NCI-H69 (cell line): Measurements from ENCODE around the gene SLC25A36.
A peak's percentile ranks its signal among the peaks of the same experiment; 100 is the strongest.
"Not testable (repeated sequence)": the region's sequence is repeated elsewhere in the genome, so short reads cannot be mapped to it uniquely, and the experiment has no call there.

ENCODE experiments used
- DNase-seq: peaks from one replicate; lab custom pipeline; 2025; lab: John Stamatoyannopoulos, UW

SLC25A36 gene

DNA sequence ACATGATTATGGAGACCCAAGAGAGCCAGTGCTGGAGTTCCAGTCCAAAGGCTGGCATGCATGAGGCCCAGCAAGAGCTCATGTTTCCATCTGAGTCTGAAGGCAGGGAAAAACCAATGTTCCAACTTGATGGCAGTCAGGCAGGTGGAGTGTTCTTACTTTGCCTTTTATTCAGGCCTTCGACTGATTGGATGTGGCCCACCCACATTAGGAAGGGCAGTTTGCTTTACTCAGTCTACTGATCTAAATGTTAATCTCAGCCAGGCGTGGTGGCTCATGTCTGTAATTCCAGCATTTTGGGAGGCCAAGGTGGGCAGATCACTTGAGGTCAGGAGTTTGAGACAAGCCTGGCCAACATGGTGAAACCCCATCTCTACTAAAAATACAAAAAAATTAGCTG is 53.2 kb downstream of the SLC25A36 start:
- not testable (repeated sequence) for DNase-seq

DNA sequence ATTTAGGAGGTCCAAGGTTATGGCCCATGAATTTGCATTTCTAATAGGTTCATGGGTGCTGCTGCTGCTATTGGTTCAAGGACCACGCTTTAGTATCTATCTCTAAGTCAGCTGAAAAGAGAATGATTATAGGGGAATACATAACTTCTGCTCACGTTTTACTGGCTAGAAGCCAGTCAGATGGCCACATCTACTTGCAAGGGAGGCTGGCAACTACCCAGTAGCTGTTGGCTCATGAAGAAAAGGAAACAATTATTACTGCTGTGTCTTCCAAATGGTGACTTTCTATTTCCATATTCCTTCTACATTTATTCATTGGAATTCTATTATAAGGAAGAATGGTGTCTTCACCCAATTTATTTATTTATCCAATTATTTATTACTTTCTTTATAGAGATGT is 54.2 kb downstream of the SLC25A36 start:
- DNase-seq: peak; percentile 5

DNA sequence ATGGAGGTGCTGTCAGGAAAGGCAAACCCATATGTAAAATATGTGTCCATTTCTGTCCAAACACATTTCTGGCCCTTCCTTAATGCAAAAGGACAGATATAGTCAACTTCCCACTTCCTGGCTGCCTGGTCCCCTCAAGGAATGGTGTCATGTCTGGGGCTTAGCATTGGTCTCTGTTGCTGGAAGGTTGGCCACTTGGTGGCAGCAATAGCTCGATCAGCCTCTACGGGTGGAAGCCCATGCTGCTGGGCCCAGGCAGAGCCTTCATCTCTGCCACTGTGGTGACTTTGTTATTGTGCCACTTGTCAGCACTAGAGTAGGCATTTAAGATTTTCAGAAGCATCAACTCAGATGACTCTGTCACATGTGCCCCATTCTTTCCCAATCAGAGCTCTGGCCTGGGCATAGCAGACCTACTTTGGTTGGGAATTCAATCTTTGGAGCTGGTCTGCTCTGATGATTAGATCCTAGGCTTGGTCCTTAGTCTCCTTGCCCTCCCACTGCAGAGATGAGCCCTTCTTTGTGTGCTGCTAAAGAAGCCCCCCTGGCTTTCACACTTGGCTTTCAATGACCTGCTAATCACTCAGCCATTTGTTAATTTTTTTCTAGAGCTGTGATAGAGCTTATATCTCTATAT is 58.5 kb downstream of the SLC25A36 start:
- peak; percentile 66 for DNase-seq

DNA sequence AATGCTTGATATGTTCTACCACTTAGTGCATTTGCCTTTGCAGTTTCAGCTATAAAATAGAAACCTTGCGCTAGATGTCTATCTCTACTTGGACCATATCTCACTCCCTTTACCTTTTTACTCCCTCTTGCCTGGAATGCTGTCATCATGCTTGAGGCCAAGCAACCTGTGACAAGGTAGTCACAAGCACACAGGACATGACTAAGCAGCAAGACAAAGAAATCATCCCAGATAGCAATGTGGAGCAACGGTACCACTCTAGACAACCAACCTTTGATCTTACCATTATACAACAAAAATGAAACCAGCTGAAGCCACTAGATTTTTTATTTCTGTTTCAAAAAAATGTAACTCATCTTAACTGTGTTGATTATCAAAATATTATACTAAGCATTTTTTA is 59.0 kb downstream of the SLC25A36 start:
- DNase-seq: no peak

DNA sequence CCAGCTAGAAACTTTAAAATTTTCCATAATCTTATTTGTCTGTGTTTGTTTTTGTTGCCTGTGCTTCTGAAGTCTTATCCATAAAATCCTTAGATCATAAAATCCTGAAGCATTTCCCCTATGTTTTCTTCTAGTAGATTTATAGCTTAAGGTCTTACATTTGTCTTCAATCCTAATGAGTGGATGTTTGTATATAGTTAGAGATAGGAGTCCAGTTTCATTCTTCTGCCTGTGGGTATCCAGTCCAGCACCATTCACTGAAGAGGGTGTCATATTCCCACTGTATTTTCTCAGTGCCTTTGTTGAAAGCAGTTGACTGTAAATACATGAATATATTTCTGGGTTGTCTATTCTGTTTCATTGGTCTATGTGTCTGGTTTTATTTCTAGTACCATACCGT is 64.7 kb downstream of the SLC25A36 start:
- DNase-seq: peak; percentile 4

DNA sequence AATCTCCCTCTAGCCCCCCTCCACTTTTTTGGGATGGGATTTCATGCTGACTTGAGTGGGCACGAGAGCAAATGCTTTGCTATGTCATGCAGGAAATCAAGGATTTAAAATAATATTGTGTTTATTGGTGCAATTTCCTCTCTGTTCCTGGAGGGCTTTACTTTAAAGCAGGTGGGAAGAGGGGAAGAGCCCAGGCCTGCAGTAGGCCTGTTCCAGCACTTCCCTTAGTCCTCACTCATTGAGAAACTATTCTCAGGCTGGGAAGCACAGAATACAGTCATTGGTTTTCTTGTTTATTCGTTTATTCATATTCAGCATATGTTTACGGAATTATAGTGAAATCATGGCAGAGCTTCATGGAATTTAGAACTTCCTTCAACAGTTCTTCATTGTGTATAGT is 67.9 kb downstream of the SLC25A36 start:
- DNase-seq: no peak

DNA sequence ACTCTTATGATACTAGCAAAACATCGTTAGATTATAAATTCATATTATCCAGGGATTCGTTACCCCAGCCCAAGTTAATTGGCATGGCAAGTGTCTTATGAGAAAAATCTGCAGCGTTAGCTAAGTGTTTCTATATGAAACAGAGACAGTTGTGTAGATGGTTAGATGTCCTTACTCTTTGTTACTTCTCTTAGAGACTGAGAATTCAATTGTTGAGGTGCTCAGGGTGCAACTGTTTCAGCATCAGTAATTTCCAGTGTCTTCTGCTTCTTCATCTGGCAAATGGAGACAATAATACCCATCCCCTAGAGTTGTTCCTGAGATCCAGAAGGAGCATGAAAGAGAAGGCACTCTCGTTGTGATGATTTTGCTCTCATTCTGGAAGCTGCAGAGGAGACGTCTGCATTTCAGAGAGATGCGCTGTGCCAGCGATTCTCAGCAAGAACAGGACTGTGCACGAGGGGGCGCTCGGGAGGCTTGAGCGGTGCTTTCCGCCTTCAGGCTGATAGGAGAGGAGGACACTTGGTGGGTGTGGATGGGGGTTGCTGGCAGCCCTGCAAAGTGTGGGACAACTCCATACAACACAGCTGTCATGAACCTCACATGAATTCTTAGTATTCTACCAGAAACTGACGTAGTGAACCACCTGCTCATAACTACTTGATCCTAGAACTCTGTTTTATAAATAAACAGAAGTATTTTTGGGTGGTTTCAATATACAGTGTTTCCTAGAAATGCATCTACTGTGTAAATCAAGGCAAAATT is 69.8 kb downstream of the SLC25A36 start:
- DNase-seq: peak; percentile 81

DNA sequence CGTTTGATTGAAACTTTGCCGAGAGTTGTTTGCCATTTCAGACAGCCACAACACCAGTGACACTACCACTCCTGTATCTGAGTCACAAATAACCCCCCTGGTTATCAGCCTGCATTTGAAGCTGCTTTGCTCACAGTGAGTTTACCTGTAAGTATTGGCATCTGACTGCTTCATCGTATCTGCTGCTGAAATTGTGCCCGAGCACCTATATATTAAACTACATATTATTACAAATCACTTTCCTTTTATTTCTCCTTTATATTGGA is 70.3 kb downstream of the SLC25A36 start:
- peak; percentile 2 for DNase-seq

DNA sequence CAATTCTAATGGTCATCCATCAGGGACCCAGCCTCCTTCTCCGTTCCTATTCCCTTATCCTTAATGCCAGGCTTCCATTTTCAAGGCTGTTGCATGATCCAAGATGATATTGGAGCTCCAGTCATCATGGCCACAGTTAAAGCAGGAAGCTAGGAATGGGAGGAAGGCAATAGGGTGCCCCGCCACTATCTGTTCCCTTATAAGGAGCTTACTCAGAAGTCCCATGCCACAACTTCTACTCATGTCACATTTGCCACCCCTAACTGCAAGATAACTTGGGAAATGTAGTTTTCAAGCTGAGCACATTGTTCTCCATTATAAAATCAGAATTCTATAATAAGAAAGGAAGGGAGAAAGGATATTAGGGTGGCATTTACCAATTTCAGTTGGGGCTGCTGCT is 70.9 kb downstream of the SLC25A36 start:
- peak; percentile 42 for DNase-seq

DNA sequence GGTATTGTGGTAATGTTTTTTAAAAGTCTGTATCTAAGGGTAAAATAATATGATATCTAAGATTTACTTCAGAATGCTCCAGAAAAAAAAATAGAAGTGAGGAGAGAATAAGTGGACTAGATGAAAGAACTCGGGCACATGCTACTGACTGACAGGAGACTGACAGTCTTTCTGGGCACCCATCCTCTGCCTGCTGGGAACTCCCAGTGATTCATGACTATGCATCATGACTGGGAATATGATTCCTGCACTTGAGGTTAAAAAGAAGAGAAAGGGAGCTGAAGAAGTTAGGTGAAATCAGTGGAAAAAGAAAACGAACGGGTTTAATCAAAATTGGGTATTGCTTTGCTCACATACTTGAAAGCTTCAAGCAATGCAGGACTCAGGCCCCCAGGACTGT is 73.8 kb downstream of the SLC25A36 start:
- no peak for DNase-seq

DNA sequence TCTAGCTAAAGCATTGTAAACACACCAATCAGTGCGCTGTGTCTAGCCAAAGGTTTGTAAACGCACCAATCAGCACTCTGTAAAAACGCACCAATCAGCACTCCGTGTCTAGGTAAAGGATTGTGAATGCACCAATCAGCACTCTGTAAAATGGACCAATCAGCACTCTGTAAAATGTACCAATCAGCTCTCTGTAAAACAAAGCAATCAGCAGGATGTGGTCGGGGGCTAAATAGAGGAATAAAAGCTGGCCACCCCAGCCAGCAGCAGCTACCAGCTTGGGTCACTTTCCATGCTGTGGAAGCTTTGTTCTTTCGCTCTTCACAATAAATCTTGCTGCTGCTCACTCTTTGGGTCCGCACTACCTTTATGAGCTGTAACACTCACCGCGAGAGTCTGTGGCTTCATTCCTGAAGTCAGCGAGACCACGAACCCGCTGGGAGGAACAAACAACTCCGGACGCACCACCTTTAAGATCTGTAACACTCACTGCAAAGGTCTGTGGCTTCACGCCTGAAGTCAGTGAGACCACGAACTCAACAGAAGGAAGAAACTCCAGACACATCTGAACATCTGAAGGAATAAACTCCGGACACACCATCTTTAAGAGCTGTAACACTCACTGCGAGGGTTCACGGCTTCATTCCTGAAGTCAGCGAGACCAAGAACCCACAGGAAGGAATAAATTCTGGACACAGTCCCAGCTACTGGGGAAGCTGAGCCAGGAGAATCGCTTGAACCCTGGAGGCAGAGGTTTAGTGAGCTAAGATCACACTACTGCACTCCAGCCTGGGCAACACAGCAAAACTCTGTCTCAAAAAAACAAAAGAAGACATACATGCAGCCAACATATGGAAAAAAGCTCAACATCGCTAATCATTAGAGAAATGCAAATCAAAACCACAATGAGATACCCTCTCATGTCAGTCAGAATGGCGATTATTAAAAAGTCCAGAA is 76.0 kb downstream of the SLC25A36 start:
- not testable (repeated sequence) for DNase-seq

DNA sequence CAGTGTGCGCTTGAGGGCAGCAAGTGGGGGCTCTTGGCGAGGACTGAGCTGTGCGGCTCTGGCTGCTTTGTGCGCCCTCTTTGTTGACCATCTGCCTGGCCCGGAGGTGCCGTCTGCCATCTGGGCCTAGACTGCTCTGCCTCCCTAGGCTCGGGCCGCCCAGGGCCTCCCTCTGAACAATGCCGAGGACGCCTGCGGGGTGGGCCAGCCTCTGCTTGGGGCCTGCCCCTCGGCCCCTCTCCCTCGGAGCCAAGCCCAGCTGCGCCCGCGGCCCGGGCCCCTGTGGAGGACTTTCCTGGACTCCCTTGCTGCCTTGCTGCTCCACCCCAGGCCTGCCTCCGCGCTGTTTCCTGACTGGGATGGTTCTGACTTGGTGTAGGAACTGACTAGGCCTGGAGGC is 77.6 kb downstream of the SLC25A36 start:
- no peak for DNase-seq

DNA sequence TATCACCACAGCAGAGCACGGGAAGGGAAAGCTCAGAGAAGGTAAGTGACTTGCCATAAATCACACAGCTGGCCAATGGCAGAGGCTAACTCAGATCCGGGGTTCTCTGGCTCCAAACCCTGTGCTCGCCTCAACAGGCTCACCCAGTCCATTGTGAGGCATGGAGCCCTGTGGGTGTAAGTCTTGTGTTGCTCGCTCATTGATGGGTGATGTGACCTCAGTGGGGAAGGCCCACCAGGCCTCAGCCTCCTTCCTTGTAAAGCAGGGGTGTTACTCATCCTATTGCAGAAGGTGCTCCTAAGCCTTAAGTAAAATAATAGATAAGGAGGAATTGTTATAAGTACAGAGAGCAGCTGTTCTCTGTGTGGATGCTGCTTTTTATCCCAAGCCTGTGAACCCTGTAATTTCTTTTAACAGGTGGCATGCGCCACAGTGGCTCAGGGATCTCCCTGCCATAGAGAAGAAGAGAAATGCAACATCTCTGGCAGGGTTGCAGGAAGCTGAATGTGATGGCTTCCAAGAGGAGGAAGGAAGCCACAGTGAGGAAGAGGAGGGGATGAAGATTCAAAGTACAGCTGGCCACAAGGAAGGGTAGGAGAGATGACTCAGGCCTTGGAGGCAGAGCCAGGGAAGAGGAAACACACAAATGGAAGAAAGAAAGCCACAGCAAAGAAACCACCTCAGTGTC is 78.7 kb downstream of the SLC25A36 start:
- no peak for DNase-seq

DNA sequence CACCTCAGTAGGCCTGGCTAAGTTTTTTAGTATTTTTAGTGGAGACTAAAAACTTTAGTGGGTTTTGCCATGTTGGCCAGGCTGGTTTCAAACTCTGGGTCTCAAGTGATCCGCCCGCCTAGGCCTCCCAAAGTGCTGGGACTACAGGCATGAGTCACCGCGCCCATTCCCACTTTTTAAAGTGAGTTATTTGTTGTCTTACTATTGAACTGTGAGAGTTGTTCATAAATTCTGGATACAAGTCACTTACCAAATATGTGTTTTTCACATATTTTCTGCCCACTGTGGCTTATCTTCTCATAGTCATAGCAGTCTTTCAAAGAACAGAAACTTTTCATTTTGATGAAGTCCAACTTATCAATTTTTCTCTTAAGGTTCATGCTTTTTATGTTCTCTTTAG is 79.6 kb downstream of the SLC25A36 start:
- no peak for DNase-seq
